NCI-H2227 treated with DMSO at 0.1 percent for 48 hours (cell line): ENCODE data around the gene CD55.
A peak's percentile ranks its signal among the peaks of the same experiment; 100 is the strongest.

Experiments used
- DNase-seq: peaks from one replicate; lab custom pipeline; 2025; lab: John Stamatoyannopoulos, UW

The CD55 gene, protein sequence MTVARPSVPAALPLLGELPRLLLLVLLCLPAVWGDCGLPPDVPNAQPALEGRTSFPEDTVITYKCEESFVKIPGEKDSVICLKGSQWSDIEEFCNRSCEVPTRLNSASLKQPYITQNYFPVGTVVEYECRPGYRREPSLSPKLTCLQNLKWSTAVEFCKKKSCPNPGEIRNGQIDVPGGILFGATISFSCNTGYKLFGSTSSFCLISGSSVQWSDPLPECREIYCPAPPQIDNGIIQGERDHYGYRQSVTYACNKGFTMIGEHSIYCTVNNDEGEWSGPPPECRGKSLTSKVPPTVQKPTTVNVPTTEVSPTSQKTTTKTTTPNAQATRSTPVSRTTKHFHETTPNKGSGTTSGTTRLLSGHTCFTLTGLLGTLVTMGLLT

DNA sequence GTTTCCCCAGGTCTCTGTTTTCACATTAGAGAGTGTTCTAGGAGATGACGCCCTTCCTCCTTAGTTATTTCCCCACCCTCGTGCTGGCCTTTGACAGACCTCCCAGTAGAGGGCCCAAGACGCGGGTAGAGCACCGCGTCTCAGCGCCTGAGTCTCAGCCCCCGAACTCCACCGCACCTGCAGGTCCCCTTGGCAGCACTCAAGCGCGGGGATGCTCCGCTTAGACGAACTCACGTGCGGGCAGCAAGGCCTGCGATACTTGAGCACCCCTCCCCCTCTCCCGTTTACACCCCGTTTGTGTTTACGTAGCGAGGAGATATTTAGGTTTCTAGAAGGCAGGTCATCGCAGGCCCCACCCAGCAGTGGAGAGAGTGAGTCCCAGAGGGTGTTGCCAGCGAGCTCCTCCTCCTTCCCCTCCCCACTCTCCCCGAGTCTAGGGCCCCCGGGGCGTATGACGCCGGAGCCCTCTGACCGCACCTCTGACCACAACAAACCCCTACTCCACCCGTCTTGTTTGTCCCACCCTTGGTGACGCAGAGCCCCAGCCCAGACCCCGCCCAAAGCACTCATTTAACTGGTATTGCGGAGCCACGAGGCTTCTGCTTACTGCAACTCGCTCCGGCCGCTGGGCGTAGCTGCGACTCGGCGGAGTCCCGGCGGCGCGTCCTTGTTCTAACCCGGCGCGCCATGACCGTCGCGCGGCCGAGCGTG is at the start of gene CD55:
Gene CD55 (plus strand): TSS at position 600 of the 711 bp plus-strand sequence. CDS start 88 bp downstream, at position 688.
- peak; percentile 84 for DNase-seq

DNA sequence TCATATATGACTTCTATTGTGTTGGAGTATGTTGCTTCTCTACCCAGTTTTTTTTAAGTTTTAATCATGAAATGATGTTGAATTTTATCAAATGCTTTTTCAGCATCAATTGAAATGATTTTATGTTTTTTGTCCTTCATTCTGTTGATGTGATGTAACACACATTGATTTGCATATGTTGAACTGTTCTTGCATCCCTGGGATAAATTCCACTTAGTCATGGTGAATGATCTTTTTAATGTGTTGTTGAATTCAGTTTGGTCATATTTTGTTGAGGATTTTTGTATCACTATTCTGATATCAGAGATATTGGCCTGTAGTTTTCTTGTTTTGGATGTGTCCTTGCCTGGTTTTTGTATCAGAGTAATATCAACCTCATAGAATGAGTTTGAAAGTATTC is 46.6 kb upstream of the CD55 start:
- no peak for DNase-seq

DNA sequence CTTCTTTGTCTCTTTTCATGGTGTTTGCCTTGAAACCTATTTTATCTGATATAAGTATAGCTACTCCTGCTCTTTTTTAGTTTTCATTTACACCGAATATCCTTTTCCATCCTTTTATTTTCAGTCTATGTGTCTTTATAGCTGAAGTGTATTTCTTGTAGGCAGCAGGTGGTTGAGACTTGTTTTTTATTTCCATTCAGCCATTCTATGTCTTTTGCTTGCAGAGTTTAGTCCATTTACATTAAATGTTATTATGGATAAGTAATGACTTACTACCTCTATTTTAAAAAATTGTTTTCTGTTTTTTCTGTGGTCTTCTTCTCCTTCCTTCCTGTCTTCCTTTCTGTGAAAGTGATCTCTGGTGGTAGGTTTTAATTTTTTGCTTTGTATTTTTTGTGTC is 45.0 kb upstream of the CD55 start:
- DNase-seq: no peak

DNA sequence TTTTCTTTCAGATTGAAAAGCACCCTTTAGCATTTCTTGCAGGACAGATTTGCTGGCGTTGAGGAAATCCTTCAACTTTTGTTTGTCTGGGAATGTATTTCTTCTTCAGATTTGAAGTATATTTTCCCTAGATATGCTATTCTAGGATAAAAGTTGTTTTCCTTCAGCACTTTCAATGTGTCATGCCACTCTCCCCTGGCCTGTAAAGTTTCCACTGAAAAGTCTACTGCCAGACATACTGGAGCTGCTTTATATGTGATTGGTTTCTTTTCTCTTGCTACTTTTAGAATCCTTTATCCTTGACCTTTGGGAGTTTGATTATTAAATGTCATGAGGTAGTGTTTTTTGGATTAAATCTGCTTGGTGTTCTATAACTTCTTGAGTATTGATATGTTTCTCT is 44.2 kb upstream of the CD55 start:
- DNase-seq: no peak

DNA sequence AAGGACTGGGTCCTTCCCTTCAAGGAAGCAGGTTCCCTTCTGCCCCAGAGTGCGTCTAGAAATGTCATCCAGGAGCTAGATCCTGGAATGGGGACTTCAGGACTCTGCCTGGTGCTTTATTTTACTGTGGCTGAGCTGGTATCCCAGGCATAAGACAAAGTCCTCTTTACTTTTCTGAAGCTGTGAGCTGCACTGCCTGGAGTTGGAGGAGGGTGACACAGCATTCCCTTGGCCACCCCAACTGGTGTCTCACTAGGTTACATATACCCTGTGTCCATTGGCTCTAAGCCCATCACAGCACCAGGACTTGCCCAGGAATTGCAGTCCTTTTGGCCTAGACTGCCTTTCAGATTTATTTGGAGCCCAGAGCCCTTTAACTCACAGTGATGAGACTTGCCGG is 41.8 kb upstream of the CD55 start:
- DNase-seq: no peak

DNA sequence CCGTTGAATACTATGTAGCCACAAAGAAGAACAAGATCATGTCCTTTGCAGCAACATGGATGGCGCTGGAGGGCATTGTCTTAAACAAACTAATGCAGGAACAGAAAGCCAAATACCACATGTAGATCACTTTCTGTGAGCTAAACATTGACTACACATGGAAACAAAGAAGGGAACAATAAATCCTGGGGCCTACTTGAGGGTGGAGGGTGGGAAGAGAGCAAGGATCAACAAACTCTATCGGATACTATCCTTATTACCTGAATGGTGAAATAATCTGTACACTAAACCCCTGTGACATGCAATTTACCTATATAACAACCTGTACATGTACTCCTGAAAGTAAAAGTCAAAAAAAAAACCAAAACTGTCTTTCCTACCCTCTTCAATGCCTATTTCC is 40.8 kb upstream of the CD55 start:
- DNase-seq: no peak

DNA sequence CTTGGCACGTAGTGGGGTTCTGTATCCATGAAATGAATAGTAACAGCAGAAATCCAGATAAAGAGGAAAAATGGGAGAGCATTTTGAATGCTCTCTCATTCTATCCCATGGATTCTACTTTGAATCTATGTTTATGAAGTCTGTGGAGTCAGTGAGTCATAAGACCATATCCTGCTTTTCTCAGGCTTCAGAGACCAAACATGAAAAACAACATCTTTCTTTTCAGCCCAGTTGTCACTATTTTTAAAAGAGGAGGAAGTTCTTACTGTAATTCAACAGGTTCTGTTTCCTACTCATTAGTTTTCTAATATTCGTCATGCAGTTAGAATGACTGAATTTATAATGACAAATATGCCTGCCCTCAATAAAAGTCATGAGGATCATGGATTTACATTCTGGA is 39.4 kb upstream of the CD55 start:
- no peak for DNase-seq

DNA sequence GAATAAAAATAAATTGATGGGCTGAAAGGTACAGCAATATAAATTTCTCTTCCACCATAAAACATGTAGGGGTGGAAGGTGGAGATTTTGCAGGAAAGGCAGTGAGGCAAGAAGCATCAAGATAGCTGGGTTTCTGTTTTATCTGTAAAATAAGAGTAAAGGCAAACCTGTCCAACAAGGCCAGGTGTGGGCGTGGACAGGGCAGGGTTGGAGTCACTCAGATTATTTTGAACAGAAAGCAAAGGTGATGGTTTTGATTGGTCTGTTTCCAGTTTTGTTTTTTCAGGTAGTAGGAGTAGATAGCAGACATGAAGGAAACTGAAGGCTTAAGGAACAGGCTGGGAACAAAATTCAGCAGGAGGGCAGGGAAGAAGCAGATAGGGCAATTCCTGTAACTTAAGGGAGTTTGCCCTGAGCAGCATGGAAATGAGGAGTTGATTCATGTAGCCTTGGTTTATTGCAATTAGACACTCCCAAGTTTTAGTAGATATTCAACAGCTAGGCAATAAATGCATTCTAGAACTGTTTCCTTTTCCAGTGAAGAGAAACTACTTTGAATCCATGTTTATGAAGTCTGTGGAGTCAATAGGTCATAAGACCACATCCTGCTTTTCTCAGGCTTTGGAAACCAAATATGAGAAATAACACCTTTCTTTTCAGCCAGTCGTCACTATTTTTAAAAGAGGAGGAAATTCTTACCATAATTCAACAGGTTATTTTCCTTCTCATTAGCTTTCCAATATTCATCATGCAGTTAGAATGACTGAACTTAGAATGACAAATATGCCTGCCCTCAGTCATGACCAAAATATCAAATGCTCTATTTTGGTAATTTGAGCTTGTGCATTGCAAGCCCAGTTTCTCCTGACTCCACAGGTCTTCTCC is 38.7 kb upstream of the CD55 start:
- DNase-seq: no peak

DNA sequence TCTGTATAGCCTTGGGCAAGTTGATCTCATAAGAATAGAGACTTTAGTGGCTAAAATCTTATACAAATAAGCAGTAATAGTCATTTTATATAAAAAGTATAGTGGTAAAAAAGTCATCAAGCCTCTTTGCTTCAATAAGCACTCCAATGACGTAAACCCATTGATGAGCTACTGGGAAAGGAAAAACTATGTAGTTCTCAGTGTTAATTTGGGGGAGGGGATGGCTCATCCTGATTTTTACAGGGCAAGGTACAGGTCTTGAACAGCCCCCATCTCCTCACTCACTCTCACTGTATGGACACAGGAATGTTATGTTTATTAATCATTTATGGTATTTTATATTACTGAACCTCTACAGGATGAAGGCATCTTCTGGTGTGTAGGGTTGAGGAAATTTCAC is 38.1 kb upstream of the CD55 start:
- no peak for DNase-seq

DNA sequence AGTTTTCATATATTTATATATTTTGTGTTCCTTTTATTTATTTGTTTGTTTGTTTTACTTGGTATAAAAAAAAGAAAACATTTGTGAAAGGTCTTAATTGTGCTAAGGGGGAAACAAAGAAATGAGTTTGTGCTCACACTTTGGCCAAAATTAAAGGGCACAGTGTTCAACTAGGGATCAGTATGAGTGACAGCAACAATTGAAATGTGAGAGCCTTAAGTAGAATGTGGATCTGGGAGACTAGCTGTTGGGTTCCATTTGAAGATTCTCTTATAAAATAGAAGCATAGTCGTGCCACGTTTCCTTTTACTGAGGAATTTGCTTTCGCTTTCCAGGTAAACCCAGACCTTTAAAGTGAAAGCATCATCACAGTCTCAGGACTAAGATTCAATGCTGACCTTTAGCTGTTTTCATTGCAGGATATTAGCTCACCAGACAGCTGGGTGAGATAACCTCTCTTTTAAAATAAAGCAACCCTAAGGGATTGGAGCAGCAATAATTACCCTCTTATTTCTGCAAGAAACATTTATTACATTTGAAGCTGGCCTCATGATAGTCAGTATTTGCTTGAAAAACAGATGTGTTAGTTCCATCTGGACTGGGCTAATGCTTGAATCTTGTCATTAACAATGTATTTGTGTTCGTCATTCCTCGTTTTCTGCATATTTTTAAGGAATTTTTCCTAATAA is 37.1 kb upstream of the CD55 start:
- no peak for DNase-seq

DNA sequence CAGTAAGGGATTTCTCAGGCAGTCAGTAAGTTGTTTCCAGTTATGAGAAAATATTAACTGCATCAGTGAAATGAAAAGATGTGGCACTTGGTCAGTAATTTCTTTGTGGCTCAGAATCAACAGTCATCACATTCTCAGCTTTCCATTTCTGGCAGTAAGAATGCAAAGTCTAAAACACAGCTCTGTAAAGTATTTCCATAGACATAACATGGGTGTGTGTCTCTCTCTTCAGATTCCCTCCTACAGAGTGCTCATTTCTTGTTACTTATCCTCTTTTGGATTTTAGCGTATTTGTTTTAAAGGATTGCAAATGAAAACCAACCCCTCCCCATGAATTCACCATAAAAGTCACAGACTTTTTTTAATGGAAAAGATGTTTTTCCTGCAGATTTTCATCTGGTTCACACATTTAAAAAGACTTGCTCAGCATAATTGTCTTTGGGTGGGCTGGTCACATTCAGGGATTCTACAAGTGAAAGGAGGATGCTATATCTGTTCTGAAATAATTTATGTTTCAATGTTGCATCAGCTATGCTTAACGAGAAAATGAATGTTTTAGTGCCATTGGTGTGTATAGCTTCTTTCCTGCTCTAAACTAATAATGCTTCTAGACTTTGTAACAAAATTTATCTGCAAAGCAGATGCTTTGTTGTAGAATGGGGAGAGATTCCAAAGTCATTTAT is 34.6 kb upstream of the CD55 start:
- DNase-seq: no peak

DNA sequence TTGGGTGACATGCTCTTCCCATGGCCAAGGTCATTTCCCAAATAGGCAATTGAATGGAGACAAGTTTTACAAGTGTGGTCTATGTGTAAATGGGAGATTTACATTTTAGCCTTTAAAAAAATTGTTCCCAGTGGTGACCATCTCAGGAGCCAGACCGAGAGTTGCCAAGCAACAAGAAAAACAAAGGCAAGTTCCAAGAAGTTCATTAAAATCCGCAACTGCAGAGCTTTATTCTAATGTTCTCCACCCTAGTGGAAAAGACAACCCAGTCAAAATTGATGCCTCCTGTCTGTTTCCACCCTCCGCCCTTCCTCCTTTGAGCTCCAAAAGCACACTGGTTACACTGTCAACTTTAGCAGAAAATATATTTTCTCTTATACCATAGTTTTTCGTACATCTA is 33.2 kb upstream of the CD55 start:
- no peak for DNase-seq

DNA sequence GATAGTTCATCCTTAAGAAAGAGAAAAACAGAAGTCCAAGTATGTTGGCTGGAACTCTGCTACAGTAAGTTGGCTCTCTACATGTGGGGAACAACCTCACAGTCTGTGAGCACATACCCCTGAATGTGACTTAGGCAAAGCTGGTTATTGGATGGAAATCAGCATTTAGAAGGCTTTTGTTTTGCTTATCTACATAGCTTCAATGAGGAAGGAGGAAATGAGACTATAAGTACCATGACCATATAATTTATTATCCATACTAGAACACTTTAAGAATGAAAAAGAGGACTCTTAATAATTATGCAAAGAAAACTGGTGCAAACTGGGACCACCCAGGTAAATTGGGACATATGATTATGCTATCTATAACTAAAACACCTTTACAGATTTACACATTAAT is 31.7 kb upstream of the CD55 start:
- DNase-seq: no peak

DNA sequence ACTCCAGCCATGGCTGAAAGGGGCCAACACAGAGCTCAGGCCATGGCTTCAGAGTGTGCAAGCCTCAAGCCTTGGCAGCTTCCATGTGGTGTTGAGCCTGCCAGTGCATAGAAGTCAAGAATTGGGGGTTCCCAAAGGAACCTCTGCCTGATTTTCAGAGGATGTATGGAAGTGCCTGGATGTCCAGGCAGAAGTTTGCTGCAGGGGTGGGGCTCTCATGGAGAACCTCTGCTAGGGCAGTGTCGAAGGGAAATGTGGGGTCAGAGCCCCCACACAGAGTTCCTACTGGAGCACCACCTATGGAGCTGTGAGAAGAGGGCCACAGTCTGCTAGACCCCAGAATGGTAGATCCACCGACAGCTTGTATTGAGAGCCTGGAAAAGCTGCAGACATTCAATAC is 29.8 kb upstream of the CD55 start:
- no peak for DNase-seq

DNA sequence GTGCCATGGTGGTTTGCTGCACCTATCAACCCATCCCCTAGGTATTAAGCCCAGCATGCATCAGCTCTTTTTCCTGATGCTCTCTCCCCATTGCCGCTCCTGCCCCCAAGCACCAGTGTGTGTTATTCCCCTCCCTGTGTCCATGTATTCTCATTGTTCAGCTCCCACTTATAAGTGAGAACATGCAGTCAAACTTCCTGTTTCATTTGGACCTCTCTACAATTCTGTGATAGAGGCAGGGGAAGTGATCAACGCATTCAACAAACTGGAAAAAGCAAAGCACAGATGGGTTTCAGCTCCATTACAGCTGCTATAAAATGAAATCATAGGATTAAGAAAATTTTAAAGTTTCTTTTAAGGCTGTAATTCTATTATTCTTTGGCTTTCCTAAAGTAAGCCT is 23.3 kb upstream of the CD55 start:
- DNase-seq: no peak

DNA sequence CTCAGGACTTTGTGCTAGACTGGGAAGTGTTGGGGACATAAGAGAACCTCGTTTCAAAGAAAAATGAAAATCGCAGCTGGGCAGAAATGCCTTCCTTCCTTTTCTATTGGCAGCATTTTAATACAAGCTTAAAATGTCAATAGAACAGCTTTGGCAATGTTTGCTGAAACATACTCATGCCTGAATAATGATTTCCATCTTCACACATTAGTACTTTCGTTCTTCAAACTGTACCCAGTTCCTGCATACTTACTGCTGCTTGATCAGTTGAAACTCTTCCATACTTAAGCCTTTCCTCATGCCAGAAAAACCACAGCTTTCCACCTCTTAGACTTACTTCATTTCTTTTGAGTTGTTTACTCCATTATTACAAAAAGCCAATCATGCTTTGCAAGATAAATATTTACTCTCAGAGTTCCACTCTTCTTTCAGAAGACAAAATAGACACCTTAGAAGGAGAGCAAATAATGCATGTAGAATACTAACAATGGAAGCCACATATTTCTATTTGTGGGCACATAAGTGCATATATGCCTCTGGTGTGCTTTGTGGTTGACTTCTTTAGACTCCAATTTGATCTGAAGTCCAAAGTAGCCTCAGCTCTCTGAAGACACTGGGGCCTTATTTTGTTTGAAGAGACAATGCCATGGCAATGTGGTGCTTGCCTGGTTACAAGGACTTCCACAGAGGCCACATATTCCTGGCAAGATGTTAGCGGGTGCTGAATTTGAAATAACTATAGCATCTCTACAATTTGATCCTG is 22.7 kb upstream of the CD55 start:
- no peak for DNase-seq

DNA sequence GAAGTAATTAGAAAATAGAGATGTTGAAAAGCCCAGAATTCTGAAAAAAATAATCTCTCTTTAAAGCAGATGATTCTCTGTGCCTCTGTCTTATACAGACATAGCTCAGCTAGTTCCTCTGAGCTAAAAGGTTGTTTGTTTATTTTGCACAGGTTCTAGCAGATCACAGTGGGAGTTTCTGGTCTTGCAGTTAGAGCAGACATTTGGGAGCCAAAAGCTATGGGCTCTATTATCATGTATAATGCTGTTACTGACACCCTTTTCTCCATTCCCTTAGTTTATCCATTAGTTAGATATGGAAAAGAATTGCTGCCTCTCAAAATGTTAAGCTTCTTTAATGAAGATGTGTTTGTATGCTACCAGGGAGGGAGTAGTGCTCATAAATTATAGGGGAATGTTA is 20.5 kb upstream of the CD55 start:
- DNase-seq: peak; percentile 62

DNA sequence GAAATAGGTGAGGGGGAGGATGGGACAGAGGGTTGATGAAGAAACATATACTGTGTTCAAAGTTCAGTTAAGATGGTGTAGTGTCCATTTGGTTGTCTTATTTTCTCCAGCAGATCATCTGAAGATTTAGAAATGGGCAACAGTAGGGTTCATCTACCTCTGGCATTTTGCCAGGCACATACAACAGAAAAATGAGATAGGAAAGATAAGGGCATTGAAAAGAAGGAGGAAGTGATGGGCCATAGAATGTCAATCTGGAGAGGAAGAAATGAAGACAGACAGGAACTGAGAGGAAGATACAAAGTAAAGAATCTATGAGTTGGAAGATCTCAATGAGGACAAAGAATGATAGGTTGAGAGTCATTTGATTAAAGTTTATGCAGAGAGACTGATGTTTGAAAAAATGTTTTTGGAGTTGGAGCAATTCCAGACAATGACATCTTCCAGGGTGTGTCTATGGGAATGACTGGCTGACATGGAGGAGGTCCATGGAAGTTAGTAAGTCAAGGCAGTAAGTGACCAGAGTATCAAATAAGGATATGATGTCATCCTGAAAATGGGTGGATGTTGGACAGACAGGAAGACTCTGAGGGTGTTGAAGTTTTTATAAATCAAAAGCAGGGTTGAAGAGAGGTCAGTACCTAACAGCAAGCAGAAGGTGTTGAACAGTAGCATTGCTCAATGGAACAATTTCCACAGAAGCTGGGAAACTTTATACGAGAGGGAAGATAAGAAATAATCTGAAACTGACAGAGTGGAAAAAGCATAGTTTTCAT is 18.7 kb upstream of the CD55 start:
- no peak for DNase-seq

DNA sequence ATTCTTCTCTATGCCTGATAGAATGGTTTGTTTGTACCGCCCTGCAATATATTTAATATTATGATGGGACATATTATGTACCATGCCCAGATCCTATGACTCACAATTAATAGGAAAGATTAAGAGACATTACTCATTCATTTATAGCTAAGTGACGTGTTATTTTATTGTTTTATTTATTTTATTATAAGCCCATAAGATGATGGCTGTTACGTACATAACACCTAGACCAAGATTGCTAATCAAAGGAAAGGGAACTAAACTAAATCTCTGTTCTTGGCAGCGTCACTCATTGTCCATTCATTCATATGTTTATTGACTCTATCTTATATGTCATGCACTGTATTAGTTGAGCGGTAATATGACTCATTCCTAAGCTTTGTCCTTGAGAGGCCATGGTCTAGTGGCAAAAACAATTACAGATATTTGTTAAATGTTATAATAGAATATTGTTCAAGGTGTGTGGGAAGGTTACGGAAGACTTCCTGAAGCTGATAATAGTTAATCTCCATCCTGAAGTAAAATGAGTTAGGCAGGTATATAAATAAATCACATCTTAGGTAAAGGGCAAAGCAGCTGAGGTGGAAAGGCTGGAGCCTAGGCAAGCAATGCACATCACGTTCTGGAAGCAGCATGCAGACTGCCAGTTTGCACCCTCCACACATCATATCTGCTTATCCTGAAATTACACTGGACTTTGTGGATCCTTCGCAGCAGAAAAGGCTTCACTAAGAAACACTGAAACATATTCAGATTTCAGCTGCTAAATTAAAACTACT is 16.6 kb upstream of the CD55 start:
- no peak for DNase-seq
